HCT116 (cell line): ENCODE results near the gene GLDN. TPM values are rescaled to one million over a fixed set of nuclear protein-coding genes. Genes with fewer than 3 reads are reported as not detected.

ENCODE experiments used
- ATAC-seq: fragments of 200-7000 bp; cut with Tn5 transposase; 2 replicates; pipeline ENCODE4 v1.9.1; 2020; ENCODE audit warnings: mild to moderate bottlenecking, moderate library complexity
- BruUV-seq: library from RNA; stranded (reverse); fragments of 400-500 nt; replicated peaks from 2 replicates; lab custom pipeline; 2021; lab: Mats Ljungman, UMichigan
- CTCF ChIA-PET: fragments of 300-600 bp; sonication (Branson Sonifier 250); formaldehyde crosslinking; loops from one replicate; lab custom pipeline; 2021; ENCODE audit warnings: antibody characterized with exemption; lab: Charles Lee
- POLR2A ChIA-PET: fragments of 300-600, 350-600 bp; sonication (Branson Sonifier 250); formaldehyde crosslinking; loops from one replicate; lab custom pipeline; 2021; ENCODE audit warnings: antibody characterized with exemption; lab: Charles Lee
- RAD21 ChIA-PET, 2 experiments: fragments of 300-600 bp; sonication (Branson Sonifier 250); formaldehyde crosslinking; loops; one replicate each; lab custom pipeline; 2023; ENCODE audit warnings: low total read pairs in 2 of 2; ENCODE audit not compliant: uncharacterized antibody in 2 of 2, unreplicated experiment in 2 of 2, low non-redundant PET in 1 of 2; lab: Charles Lee
- DNase-seq: peaks from one replicate; pipeline ENCODE4 v3.0.0-alpha.2; 2010; ENCODE audit warnings: low read depth, low spot score
- H2AFZ ChIP-seq: fragments of 200-600 bp; shearing (Covaris generic), sonication (generic); 2 replicates; pipeline ENCODE4 v1.6.1; 2017; ENCODE audit warnings: low read depth, mixed run types, mixed read lengths, antibody characterized with exemption, low read length; ENCODE audit not compliant: poor library complexity, severe bottlenecking
- H3K27ac ChIP-seq: 2 replicates; pipeline ENCODE4 v1.5.1; 2012; ENCODE audit warnings: low read depth, low read length
- H3K27me3 ChIP-seq: fragments of 200-600 bp; sonication (generic); 2 replicates; pipeline ENCODE4 v1.6.1; 2016; ENCODE audit warnings: mixed run types, low read length, mixed read lengths; ENCODE audit not compliant: insufficient read depth
- H3K36me3 ChIP-seq, 2 experiments: fragments of 200-500 bp in 1 of 2; fragments of 200-600 bp in 1 of 2; sonication (Bioruptor generic) in 1 of 2; sonication (generic) in 1 of 2; 2 replicates each; pipeline versions ENCODE4 v1.5.1 to v1.6.1; 2014 to 2016; ENCODE audit warnings: low read length in 2 of 2, inconsistent platforms in 1 of 2, mixed read lengths in 1 of 2, mixed run types in 1 of 2; ENCODE audit not compliant: insufficient read depth in 2 of 2, control insufficient read depth in 1 of 2
- H3K4me1 ChIP-seq, 2 experiments: fragments of 200-600 bp in 1 of 2; sonication (generic) in 1 of 2; 2 replicates each; pipeline versions ENCODE4 v1.5.1 to v1.6.1; 2012 to 2017; ENCODE audit warnings: low read length in 2 of 2, inconsistent platforms in 1 of 2, mild to moderate bottlenecking in 1 of 2, mixed read lengths in 1 of 2, mixed run types in 1 of 2, moderate library complexity in 1 of 2; ENCODE audit not compliant: insufficient read depth in 2 of 2, control insufficient read depth in 1 of 2
- H3K4me2 ChIP-seq: fragments of 200-600 bp; sonication (generic); 2 replicates; pipeline ENCODE4 v1.6.1; 2017; ENCODE audit warnings: mixed run types, low read length, mixed read lengths
- H3K4me3 ChIP-seq, 2 experiments: fragments of 200-600 bp in 1 of 2; sonication (generic) in 1 of 2; replicated peaks in 1 of 2; 2 replicates each; pipeline ENCODE4 v1.5.1; 2011 to 2016; ENCODE audit warnings: low read length in 2 of 2, control low read depth in 1 of 2, low read depth in 1 of 2, mild to moderate bottlenecking in 1 of 2, mixed read lengths in 1 of 2, mixed run types in 1 of 2
- H3K79me2 ChIP-seq: fragments of 200-600 bp; sonication (generic); 2 replicates; pipeline ENCODE4 v1.6.1; 2017; ENCODE audit warnings: mild to moderate bottlenecking, mixed run types, low read length, moderate library complexity, mixed read lengths; ENCODE audit not compliant: insufficient read depth
- H3K9ac ChIP-seq: fragments of 200-600 bp; sonication (generic); 2 replicates; pipeline ENCODE4 v1.6.1; 2016; ENCODE audit warnings: low read length, mixed read lengths
- H3K9me2 ChIP-seq: fragments of 200-600 bp; sonication (generic), shearing (Covaris generic); 2 replicates; pipeline ENCODE4 v1.6.1; 2017; ENCODE audit warnings: mixed run types, mild to moderate bottlenecking, moderate library complexity; ENCODE audit not compliant: insufficient read depth
- H3K9me3 ChIP-seq, 2 experiments: fragments of 200-500 bp in 1 of 2; fragments of 200-600 bp in 1 of 2; sonication (Bioruptor generic) in 1 of 2; sonication (generic) in 1 of 2; 2 replicates each; pipeline ENCODE4 v1.6.1; 2014 to 2017; ENCODE audit warnings: low read length in 2 of 2, mixed read lengths in 2 of 2, inconsistent platforms in 1 of 2, low read depth in 1 of 2, mild to moderate bottlenecking in 1 of 2, mixed run types in 1 of 2, moderate library complexity in 1 of 2; ENCODE audit not compliant: control insufficient read depth in 1 of 2, insufficient read depth in 1 of 2
- H4K20me1 ChIP-seq: fragments of 200-600 bp; sonication (generic), shearing (Covaris generic); 2 replicates; pipeline ENCODE4 v1.6.1; 2017; ENCODE audit warnings: mixed run types, mild to moderate bottlenecking, moderate library complexity; ENCODE audit not compliant: insufficient read depth
- CTCF ChIP-seq, 3 experiments: fragments of 200-600 bp in 1 of 3; sonication (generic) in 1 of 3; IDR thresholded peaks in 2 of 3; conservative IDR thresholded peaks in 1 of 3; 2 replicates each; pipeline ENCODE4 v1.5.1; 2012 to 2017; ENCODE audit warnings: low read depth in 2 of 3, low read length in 2 of 3, antibody characterized with exemption in 1 of 3, borderline replicate concordance in 1 of 3, control low read depth in 1 of 3, mild to moderate bottlenecking in 1 of 3, mixed read lengths in 1 of 3, mixed run types in 1 of 3, moderate library complexity in 1 of 3; ENCODE audit not compliant: insufficient read depth in 1 of 3
- EGR1 ChIP-seq: IDR thresholded peaks from 2 replicates; pipeline ENCODE4 v1.6.1; 2012; ENCODE audit warnings: low read depth
- EZH2 ChIP-seq: fragments of 200-600 bp; sonication (generic); IDR thresholded peaks from 2 replicates; pipeline ENCODE4 v1.6.1; 2017; ENCODE audit warnings: antibody characterized with exemption, mixed run types
- FOSL1 ChIP-seq: IDR thresholded peaks from 2 replicates; pipeline ENCODE4 v1.6.1; 2012; ENCODE audit warnings: low read depth
- MAX ChIP-seq: IDR thresholded peaks from 2 replicates; pipeline ENCODE4 v1.6.1; 2012
- intact Hi-C: fragments of 100-400 bp; cut with micrococcal nuclease; formaldehyde crosslinking; loops from 2 replicates; pipeline ENCODE4 v1.10.0; 2022
- total RNA-seq: library from RNA; stranded (reverse); gene quantifications from one replicate; pipeline ENCODE4 v1.2.1, GENCODE V29; 2021; ENCODE audit not compliant: unreplicated experiment

Gene GLDN
- total RNA-seq, 1 experiment from 2014 or later: 3.0 TPM

GRCh38 chr15:51316636-51317035 is 24.8 kb upstream of the GLDN start:
- CTCF ChIA-PET: no interaction called here
- Histone ChIP-seq H2AFZ (no peak overlapping the region), H3K27me3 (no peaks in the 10 kb centered on the region), H3K4me2 (no peak overlapping the region), H4K20me1 (no peaks in the 10 kb centered on the region), H3K36me3 (no peaks in the 10 kb centered on the region), H3K9me2 (no peaks in the 10 kb centered on the region), H3K27ac (no peak overlapping the region), H3K4me1 (peaks cover 7 to 11% of the 10 kb centered on the region in 2 experiments), H3K9me3 (no peaks in the 10 kb centered on the region), H3K79me2 (no peaks in the 10 kb centered on the region), H3K9ac (no peak overlapping the region), H3K4me3 (no peak overlapping the region)
- RAD21 ChIA-PET: no interaction called here
- intact Hi-C loops: no loop called here
- POLR2A ChIA-PET: no interaction called here
- no peak for DNase-seq
- no TSS peak for BruUV-seq
- TF ChIP-seq EZH2: no peak
- no peak for TF ChIP-seq EGR1
- TF ChIP-seq MAX: no peak
- TF ChIP-seq FOSL1: no peak
- no peak for TF ChIP-seq CTCF (IDR thresholded peaks at IDR 0.05 in 2 of 3, conservative IDR thresholded peaks at IDR 0.05 in 1 of 3; ENCODE audit: borderline replicate concordance in 1 of 3, insufficient read depth in 1 of 3, low read depth in 2 of 3, low read length in 2 of 3)
- no peak for ATAC-seq

- intact Hi-C loops: no loop called here
- Histone ChIP-seq H3K9ac (no peak overlapping the region), H3K79me2 (no peaks in the 10 kb centered on the region), H3K4me2 (no peak overlapping the region), H3K4me1 (no peaks in the 10 kb centered on the region), H3K27me3 (no peaks in the 10 kb centered on the region), H3K9me3 (no peaks in the 10 kb centered on the region), H3K36me3 (no peaks in the 10 kb centered on the region), H3K9me2 (no peaks in the 10 kb centered on the region), H3K4me3 (no peak overlapping the region), H4K20me1 (no peaks in the 10 kb centered on the region), H3K27ac (no peak overlapping the region), H2AFZ (no peak overlapping the region)
- POLR2A ChIA-PET: no interaction called here
- CTCF ChIA-PET: no interaction called here
- RAD21 ChIA-PET: no interaction called here
- no peak for TF ChIP-seq FOSL1
- DNase-seq (no peak), ATAC-seq (no peak)
- no TSS peak for BruUV-seq
These were observed 22.9 kb upstream of the GLDN start for GRCh38 chr15:51318382-51319150.
